K562 (cell line): ENCODE measurements around the gene KRT81. TPM values are rescaled to one million over a fixed set of nuclear protein-coding genes. Genes with fewer than 3 reads are reported as not detected.

Source experiments
- CEBPZ ChIP-seq: fragments of 150-350 bp; IDR thresholded peaks from 2 replicates; pipeline ENCODE4 v1.6.1; 2014; ENCODE audit warnings: low read depth, mild to moderate bottlenecking, low read length, borderline replicate concordance
- LCOR ChIP-seq: sonication (generic); formaldehyde crosslinking; IDR thresholded peaks from 2 replicates; pipeline ENCODE4 v1.8.0; 2022; ENCODE audit warnings: mild to moderate bottlenecking, missing genetic modification reagents
- MEIS2 ChIP-seq: fragments of 450-650 bp; IDR thresholded peaks from 2 replicates; pipeline ENCODE4 v1.6.1; 2014; ENCODE audit warnings: mild to moderate bottlenecking; ENCODE audit not compliant: partially characterized antibody
- RBM17 ChIP-seq: fragments of 200-400 bp; formaldehyde crosslinking; IDR thresholded peaks from 2 replicates; pipeline ENCODE4 v1.6.1; 2017; ENCODE audit warnings: low read depth, mild to moderate bottlenecking, low read length, borderline replicate concordance
- TSC22D4 ChIP-seq: fragments of 450-650 bp; IDR thresholded peaks from 2 replicates; pipeline ENCODE4 v1.6.1; 2016; ENCODE audit warnings: missing genetic modification characterization, missing biosample characterization, control low read depth
- ZNF785 ChIP-seq: fragments of 250-450 bp; sonication (Bioruptor Pico); IDR thresholded peaks from 2 replicates; pipeline ENCODE4 v1.4.0; 2020; ENCODE audit warnings: mild to moderate bottlenecking
- polyA plus RNA-seq, 8 experiments: library from polyadenylated mRNA; depleted of rRNA in 4 of 8; stranded (reverse) in 5 of 8; unstranded in 3 of 8; fragments of >200 nt; fragmentation: Nextera tagmentation in 2 of 8; fragmentation: Illumina TruSeq in 1 of 8; extraction: Ambion mirVana in 2 of 8; extraction: Trizol in 1 of 8; gene quantifications; 2 replicates each; pipeline versions ENCODE4 v1.2.1 to v1.2.3, GENCODE V29; 2011 to 2014; ENCODE audit warnings: inconsistent platforms in 1 of 8, missing spikeins in 1 of 8
- total RNA-seq, 7 experiments: library from RNA; depleted of rRNA in 6 of 7; stranded (reverse); fragments of >200 nt in 6 of 7; fragmentation: Illumina TruSeq in 2 of 7; extraction: Trizol in 2 of 7; gene quantifications; 2 replicates each; pipeline versions ENCODE4 v1.2.1 to v1.2.3, GENCODE V29; 2011 to 2021; ENCODE audit warnings: low replicate concordance in 1 of 7
- TF ChIP-seq, protein P1 (sequence below): fragments of 200-600 bp; sonication (generic); IDR thresholded peaks from one replicate; pipeline ENCODE4 v1.6.1; 2012; ENCODE audit warnings: mild to moderate bottlenecking, low read depth, low read length, inconsistent platforms

Gene KRT81
- total and polyA plus RNA-seq, 9 of the 15 experiments (the other 6 are each of a cell fraction or from before 2014, with no cell fraction given): 0.27 TPM; not detected in 8

DNA sequence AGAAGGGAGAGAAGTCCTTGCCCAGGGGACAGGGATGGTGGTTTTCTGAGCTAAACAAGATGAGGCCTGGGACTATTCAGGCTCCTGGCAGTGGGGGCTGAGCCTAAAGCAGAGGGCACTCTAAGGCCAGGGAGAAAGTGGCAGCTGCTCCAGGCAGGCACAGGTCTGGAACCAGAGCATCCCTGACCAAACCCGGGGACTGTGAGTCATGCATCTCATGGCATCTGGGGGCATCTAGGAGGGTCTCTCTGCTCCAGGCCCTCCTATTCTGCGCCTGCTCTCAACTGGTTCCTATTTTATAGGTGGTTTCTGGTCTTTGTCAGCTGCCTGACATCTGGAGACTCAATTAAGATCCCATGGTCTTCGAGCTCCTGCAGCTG is 46.7 kb downstream of the KRT81 start (continued):
- TF ChIP-seq, protein P1, sequence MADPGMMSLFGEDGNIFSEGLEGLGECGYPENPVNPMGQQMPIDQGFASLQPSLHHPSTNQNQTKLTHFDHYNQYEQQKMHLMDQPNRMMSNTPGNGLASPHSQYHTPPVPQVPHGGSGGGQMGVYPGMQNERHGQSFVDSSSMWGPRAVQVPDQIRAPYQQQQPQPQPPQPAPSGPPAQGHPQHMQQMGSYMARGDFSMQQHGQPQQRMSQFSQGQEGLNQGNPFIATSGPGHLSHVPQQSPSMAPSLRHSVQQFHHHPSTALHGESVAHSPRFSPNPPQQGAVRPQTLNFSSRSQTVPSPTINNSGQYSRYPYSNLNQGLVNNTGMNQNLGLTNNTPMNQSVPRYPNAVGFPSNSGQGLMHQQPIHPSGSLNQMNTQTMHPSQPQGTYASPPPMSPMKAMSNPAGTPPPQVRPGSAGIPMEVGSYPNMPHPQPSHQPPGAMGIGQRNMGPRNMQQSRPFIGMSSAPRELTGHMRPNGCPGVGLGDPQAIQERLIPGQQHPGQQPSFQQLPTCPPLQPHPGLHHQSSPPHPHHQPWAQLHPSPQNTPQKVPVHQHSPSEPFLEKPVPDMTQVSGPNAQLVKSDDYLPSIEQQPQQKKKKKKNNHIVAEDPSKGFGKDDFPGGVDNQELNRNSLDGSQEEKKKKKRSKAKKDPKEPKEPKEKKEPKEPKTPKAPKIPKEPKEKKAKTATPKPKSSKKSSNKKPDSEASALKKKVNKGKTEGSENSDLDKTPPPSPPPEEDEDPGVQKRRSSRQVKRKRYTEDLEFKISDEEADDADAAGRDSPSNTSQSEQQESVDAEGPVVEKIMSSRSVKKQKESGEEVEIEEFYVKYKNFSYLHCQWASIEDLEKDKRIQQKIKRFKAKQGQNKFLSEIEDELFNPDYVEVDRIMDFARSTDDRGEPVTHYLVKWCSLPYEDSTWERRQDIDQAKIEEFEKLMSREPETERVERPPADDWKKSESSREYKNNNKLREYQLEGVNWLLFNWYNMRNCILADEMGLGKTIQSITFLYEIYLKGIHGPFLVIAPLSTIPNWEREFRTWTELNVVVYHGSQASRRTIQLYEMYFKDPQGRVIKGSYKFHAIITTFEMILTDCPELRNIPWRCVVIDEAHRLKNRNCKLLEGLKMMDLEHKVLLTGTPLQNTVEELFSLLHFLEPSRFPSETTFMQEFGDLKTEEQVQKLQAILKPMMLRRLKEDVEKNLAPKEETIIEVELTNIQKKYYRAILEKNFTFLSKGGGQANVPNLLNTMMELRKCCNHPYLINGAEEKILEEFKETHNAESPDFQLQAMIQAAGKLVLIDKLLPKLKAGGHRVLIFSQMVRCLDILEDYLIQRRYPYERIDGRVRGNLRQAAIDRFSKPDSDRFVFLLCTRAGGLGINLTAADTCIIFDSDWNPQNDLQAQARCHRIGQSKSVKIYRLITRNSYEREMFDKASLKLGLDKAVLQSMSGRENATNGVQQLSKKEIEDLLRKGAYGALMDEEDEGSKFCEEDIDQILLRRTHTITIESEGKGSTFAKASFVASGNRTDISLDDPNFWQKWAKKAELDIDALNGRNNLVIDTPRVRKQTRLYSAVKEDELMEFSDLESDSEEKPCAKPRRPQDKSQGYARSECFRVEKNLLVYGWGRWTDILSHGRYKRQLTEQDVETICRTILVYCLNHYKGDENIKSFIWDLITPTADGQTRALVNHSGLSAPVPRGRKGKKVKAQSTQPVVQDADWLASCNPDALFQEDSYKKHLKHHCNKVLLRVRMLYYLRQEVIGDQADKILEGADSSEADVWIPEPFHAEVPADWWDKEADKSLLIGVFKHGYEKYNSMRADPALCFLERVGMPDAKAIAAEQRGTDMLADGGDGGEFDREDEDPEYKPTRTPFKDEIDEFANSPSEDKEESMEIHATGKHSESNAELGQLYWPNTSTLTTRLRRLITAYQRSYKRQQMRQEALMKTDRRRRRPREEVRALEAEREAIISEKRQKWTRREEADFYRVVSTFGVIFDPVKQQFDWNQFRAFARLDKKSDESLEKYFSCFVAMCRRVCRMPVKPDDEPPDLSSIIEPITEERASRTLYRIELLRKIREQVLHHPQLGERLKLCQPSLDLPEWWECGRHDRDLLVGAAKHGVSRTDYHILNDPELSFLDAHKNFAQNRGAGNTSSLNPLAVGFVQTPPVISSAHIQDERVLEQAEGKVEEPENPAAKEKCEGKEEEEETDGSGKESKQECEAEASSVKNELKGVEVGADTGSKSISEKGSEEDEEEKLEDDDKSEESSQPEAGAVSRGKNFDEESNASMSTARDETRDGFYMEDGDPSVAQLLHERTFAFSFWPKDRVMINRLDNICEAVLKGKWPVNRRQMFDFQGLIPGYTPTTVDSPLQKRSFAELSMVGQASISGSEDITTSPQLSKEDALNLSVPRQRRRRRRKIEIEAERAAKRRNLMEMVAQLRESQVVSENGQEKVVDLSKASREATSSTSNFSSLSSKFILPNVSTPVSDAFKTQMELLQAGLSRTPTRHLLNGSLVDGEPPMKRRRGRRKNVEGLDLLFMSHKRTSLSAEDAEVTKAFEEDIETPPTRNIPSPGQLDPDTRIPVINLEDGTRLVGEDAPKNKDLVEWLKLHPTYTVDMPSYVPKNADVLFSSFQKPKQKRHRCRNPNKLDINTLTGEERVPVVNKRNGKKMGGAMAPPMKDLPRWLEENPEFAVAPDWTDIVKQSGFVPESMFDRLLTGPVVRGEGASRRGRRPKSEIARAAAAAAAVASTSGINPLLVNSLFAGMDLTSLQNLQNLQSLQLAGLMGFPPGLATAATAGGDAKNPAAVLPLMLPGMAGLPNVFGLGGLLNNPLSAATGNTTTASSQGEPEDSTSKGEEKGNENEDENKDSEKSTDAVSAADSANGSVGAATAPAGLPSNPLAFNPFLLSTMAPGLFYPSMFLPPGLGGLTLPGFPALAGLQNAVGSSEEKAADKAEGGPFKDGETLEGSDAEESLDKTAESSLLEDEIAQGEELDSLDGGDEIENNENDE: no peak
- TF ChIP-seq ZNF785 (no peak), TSC22D4 (tag) (no peak), CEBPZ (no peak), LCOR (CRISPR knock-in tag) (no peak), RBM17 (no peak), MEIS2 (no peak)
